ENCODE measurements around the gene ACE2.

The ACE2 gene

DNA sequence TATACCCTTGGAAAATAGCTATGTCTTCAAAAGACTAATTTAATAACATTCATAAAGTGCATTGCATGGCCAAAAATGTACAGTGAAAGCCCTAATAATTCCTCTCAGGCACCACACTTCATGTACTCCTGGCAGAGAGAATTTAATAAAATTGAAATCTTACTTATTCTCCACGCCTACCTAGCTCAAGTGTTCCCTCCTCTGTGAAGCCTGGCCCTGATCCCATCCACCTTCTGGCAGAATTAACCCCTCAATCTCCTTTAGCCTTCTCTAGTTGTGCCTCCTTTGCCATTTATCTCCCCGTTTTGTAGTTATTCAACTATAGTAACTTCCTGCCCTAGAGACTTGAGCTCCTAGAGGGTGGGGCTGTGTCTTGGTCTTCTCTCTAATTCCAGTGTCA lies 26.7 kb downstream of the ACE2 start:
- DNase-seq: no peak

- no peak for DNase-seq
Observed at GRCh38 chrX:15570145-15570544, 30.6 kb downstream of the ACE2 start.

GRCh38 chrX:15567886-15568616 lies 32.7 kb downstream of the ACE2 start:
- no peak for DNase-seq

DNA sequence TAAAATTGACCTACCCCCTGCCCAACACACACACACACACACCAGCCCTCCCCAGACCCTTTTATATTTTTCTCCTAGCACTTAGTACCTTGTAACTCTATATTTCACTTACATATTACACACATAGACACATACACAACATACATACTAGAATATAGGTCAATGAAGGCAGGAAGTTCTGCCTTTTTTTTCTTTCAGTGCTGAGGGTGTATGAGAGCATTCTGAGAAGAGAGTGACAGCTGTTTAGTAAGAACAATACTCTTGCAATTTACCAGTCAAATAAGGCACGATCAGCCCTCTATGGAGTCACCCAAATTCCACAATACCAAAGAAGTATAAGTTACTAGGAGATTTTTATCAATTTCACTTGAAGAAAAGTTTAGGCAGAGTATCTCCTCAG lies 33.5 kb downstream of the ACE2 start:
- DNase-seq: no peak

DNA sequence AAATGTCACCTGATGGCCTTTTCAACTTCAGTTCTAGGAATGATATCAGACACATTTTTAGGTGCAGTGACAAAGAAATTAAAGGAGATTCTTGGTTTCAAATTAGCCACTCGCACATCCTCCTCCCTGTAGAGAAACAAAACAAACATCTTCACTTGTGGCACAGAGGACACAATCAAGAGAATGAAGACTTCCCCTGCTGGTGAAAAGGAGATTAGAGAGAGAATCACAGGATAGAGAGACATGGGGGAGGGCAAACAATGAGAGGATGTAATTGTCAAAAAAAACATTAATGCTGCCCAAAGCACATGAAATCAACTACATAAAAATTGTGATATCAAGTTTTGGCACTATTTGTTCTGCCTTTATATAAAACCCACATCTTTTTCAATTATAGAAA lies 34.5 kb downstream of the ACE2 start:
- no peak for DNase-seq

GRCh38 chrX:15564981-15565579 lies 35.7 kb downstream of the ACE2 start:
- no peak for DNase-seq

GRCh38 chrX:15563056-15563455 lies 37.7 kb downstream of the ACE2 start:
- no peak for DNase-seq

DNA sequence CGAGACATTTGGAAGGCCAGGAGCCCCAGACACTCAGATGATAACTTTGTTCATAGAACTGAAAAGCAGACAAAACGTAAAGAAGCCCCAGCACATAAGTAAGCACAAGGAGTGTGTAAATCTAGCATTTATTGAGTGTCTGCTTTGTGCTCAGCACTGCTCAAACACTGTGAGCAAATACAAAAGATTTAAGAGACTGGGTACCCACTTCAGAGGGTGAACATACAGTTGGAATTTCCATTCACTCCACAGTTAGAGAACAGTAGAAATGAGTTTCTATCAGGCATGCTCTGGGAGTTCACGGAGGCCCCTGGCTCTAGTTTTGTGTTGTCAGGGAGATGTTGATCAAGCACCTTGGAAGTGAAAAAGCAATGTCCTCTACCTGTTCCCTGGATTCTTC lies 39.8 kb downstream of the ACE2 start:
- DNase-seq: no peak

DNA sequence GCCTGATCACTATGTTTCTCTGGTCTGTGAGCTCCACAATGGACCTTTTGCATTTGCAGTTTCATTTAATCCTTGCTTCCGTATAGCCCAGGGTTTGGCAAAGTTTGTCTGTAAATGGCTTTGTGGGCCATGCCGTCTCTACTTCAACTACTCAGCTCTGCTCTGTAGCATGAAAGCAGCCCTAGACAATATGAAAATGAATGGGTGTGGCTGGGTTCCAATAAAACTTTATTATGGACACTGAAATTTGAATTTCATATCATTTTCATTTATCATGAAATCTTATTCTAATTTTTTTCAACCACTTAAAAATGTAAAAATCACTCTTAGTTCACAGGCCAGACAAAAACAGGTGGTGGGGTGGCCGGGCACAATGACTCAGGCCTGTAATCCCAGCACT lies 41.5 kb downstream of the ACE2 start:
- no peak for DNase-seq

- no peak for DNase-seq
Observed at GRCh38 chrX:15549189-15550012, 51.4 kb downstream of the ACE2 start.

GRCh38 chrX:15547356-15547755 lies 53.4 kb downstream of the ACE2 start:
- no peak for DNase-seq

DNA sequence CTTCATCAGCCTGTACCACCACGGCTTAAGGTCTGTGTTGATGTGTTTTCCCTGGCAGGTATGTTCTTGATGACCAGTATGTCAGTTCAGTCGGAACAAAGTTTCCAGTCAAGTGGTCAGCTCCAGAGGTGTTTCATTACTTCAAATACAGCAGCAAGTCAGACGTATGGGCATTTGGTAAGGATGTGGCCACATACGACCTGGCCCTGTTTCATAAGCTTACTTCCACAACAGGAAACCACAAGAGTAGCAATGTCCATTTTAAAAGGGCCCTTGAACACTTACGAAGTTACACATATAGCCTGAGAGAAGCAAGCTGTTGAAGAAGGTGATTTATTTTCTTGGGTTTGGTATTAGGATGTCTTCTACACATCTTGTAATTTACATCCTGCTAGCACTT lies 54.0 kb downstream of the ACE2 start:
- DNase-seq: no peak

- no peak for DNase-seq
Observed at GRCh38 chrX:15530318-15530717, 70.4 kb downstream of the ACE2 start.

DNA sequence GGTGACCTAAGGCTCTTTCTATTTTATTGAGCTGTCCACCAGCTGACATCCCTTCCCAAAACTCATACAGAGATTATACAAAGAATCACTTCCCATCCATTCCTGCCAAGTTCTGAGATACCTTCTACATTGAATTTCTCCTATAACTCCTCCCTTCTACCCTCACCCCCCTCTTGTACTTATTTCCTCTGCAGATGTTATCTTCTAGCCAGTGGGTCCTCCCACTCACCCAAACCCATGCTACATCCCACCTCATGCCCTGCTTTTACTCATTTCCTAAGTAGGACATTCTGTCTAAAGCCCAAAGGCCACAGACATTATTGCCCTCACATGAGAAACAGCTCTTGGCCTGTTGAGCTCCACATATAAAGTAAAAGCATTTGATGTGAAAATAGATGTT lies 71.6 kb downstream of the ACE2 start:
- no peak for DNase-seq

GRCh38 chrX:15525664-15526416 lies 74.9 kb downstream of the ACE2 start:
- DNase-seq: no peak

- no peak for DNase-seq
Observed at GRCh38 chrX:15524417-15524816, 76.3 kb downstream of the ACE2 start.

DNA sequence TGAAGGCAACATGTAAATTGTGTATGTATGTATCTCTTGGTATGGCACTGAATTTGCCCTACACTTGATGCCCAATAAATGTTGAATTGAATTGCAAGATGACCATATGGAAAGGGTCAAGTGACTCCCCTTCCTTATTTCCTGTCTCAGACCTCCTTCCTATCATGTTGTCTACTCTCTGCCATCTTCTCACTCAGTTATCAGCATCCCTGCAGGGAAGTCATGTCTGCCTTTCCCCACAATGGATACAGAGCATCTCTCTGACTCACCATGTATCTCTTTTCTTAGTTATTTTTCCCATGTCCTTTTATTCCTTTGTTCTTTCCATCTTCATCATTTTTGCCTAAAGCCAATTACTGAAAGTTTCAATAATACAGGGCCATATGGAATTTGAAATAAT lies 77.7 kb downstream of the ACE2 start:
- no peak for DNase-seq

DNA sequence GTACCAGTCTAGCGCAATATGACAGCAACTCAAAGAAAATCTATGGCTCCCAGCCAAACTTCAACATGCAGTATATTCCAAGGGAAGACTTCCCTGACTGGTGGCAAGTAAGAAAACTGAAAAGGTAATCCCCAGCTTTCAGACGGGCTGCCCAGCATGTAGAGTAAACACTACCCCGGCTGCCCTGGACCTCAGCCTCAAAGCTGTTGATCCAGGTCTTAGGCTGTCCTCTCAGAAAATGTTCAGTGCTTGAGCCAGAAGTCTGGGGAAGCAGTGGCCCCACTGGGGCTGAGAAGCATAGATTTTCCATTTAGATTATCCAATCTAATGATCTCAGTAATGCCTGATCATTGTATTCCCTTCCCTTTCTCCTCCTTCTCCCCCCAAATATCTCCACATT lies 78.3 kb downstream of the ACE2 start:
- DNase-seq: no peak

DNA sequence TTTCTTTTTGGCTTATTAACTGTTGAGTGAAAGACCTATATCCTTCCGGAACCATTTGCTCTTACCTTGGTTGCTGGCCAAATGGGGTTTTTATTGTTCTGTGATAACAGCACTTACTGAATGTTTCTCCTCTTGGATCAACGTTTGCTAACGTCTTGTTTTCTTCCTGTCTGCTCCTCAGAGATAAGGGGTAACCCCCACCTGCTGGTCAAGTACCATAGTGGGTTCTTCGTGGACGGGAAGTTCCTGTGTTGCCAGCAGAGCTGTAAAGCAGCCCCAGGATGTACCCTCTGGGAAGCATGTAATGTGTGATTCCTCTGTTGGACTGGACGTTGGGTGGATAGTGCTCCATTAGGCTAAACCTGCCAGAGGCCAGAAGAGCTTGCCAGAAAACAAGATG lies 84.8 kb downstream of the ACE2 start:
- no peak for DNase-seq

- no peak for DNase-seq
Observed at GRCh38 chrX:15514279-15514678, 86.5 kb downstream of the ACE2 start.

- no peak for DNase-seq
Observed at GRCh38 chrX:15512401-15512965, 88.3 kb downstream of the ACE2 start.

GRCh38 chrX:15511563-15511962 lies 89.2 kb downstream of the ACE2 start:
- no peak for DNase-seq

Measured in T1000 (cell line).